ENCODE data around the gene SEL1L2.

Gene SEL1L2

GRCh38 chr20:13825465-13825864, 164.9 kb downstream of the SEL1L2 start:
- Histone ChIP-seq H3K4me3 (no peak overlapping the region), H3K27ac (no peak overlapping the region)
- TF ChIP-seq CTCF (IDR thresholded peaks at IDR 0.05): no peak
- DNase-seq (ENCODE audit: low spot score): no peak

- no peak overlapping the region for H3K27ac ChIP-seq
- no peak for DNase-seq (ENCODE audit: low spot score)
- TF ChIP-seq CTCF (IDR thresholded peaks at IDR 0.05): no peak
- H3K4me3 ChIP-seq: no peak overlapping the region
These were observed 166.0 kb downstream of the SEL1L2 start for GRCh38 chr20:13824459-13824858.

GRCh38 chr20:13822459-13822858, 168.0 kb downstream of the SEL1L2 start:
- Histone ChIP-seq H3K4me3 (no peak overlapping the region), H3K27ac (no peak overlapping the region)
- TF ChIP-seq CTCF (IDR thresholded peaks at IDR 0.05): no peak
- DNase-seq (ENCODE audit: low spot score): no peak

DNA sequence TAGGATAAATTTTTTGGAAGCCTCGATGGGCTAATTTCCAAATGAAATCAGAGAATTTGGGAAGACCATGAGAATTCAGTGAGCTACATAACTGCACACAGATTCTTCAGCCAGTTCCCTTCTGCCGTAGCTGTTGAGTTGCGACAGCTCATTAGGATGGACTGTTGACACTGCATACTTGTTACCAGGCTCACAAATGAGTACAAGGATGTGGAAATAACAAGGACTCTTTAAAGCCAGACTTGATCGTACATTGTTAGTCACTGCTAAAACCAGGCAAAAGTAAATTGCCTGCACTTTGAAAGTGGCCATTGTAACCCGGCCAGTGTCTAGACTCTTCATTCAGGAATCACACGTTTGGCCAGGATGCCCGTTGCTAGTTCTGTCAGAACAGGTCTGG, 168.5 kb downstream of the SEL1L2 start:
- H3K27ac ChIP-seq: no peak overlapping the region
- DNase-seq (ENCODE audit: low spot score): no peak
- TF ChIP-seq CTCF (IDR thresholded peaks at IDR 0.05): no peak
- H3K4me3 ChIP-seq: no peak overlapping the region

DNA sequence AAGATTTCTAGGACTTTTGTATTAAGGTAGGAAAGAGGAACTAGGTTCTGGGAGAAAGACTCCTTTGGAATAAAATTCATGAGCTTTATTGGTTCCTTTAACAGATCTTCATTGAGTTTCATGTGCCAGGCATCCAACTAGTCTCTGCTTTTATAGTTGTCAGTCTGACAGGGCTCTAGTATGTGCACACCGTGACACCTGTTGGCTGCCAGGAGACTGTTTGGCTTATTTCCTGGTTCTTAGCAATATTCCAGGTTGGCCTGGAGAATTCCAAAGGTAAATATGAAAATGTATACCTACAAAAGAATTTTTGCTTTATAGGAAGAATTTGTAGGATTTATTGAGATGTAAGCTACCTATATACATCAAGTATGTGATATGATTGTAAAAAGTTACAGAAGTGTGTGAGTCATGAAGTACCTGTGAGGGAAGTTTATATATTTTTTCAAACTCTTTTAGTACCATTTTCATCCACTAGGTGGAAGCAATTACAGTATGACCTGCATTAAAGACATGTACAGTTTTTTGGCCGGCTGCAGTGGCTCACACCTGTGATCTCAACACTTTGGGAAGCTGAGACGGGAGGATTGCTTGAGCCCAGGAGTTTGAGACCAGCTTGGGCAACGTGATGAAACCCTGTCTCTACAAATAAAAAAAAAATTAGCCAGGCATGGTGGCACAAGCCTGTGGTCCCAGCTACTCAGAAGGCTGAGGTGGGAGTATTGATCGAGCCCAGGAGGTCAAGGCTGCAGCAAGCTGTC, 170.3 kb downstream of the SEL1L2 start:
- Histone ChIP-seq H3K4me3 (no peak overlapping the region), H3K27ac (no peak overlapping the region)
- peak; percentile 62 for TF ChIP-seq CTCF (IDR thresholded peaks at IDR 0.05)
- no peak for DNase-seq (ENCODE audit: low spot score)

- Histone ChIP-seq H3K27ac (no peak overlapping the region), H3K4me3 (no peak overlapping the region)
- no peak for DNase-seq (ENCODE audit: low spot score)
- TF ChIP-seq CTCF (IDR thresholded peaks at IDR 0.05): no peak
These were observed 173.1 kb downstream of the SEL1L2 start for GRCh38 chr20:13817342-13817741.

- no peak for TF ChIP-seq CTCF (IDR thresholded peaks at IDR 0.05)
- DNase-seq (ENCODE audit: low spot score): no peak
- Histone ChIP-seq H3K4me3 (no peak overlapping the region), H3K27ac (no peak overlapping the region)
These were observed 173.7 kb downstream of the SEL1L2 start for GRCh38 chr20:13816757-13817156.

Data from coronary artery (tissue), 2 donors.